HepG2 (cell line): Measurements from ENCODE around the gene STARD6. TPM values are rescaled to one million over a fixed set of nuclear protein-coding genes. Genes with fewer than 3 reads are reported as not detected.

Source experiments
- ATF3 ChIP-seq: sonication (generic); formaldehyde crosslinking; IDR thresholded peaks from 2 replicates; pipeline ENCODE4 v1.4.0; 2020; ENCODE audit warnings: missing genetic modification reagents
- ATF7-NPFF ChIP-seq: sonication (generic); formaldehyde crosslinking; IDR thresholded peaks from 2 replicates; pipeline ENCODE4 v1.8.1; 2023; ENCODE audit warnings: mild to moderate bottlenecking, low read depth, missing genetic modification reagents, moderate library complexity
- CEBPG ChIP-seq: IDR thresholded peaks from 2 replicates; pipeline ENCODE4 v1.6.1; 2016
- EHMT2 ChIP-seq: fragments of 200-600 bp; sonication (generic); IDR thresholded peaks from 2 replicates; pipeline ENCODE4 v1.7.0; 2017; ENCODE audit warnings: antibody characterized with exemption, low read depth, low read length, borderline replicate concordance
- HES4 ChIP-seq: sonication (generic); formaldehyde crosslinking; IDR thresholded peaks from 2 replicates; pipeline ENCODE4 v1.9.0; 2021; ENCODE audit warnings: mild to moderate bottlenecking, missing genetic modification reagents, borderline replicate concordance
- KMT2A ChIP-seq: sonication (generic); formaldehyde crosslinking; IDR thresholded peaks from 2 replicates; pipeline ENCODE4 v1.4.0; 2020; ENCODE audit warnings: missing genetic modification reagents
- LRRFIP1 ChIP-seq: sonication (generic); formaldehyde crosslinking; conservative IDR thresholded peaks from 2 replicates; pipeline ENCODE4 v1.4.0; 2020; ENCODE audit warnings: missing genetic modification reagents
- NFKB2 ChIP-seq: sonication (generic); formaldehyde crosslinking; IDR thresholded peaks from 2 replicates; pipeline ENCODE4 v1.4.0; 2020; ENCODE audit warnings: missing genetic modification reagents, borderline replicate concordance
- SMYD3 ChIP-seq: sonication (generic); formaldehyde crosslinking; IDR thresholded peaks from 2 replicates; pipeline ENCODE4 v1.8.1; 2023; ENCODE audit warnings: mild to moderate bottlenecking, missing genetic modification reagents
- SNRNP70 ChIP-seq: fragments of 200-400 bp; formaldehyde crosslinking; IDR thresholded peaks from 2 replicates; pipeline ENCODE4 v1.6.1; 2017; ENCODE audit warnings: mild to moderate bottlenecking, low read depth, low read length, moderate library complexity
- SOX13 ChIP-seq, 3 experiments: fragments of 450-650 bp in 1 of 3; sonication (generic) in 1 of 3; formaldehyde crosslinking in 1 of 3; IDR thresholded peaks in 2 of 3; conservative IDR thresholded peaks in 1 of 3; 2 replicates each; pipeline versions ENCODE4 v1.5.0 to v1.6.1; 2016 to 2020; ENCODE audit warnings: antibody characterized with exemption in 1 of 3, mild to moderate bottlenecking in 1 of 3, missing compliant biosample characterization in 1 of 3, missing genetic modification reagents in 1 of 3, moderate library complexity in 1 of 3
- U2AF2 ChIP-seq: fragments of 200-400 bp; formaldehyde crosslinking; IDR thresholded peaks from 2 replicates; pipeline ENCODE4 v1.6.1; 2017; ENCODE audit warnings: low read depth, mild to moderate bottlenecking, low read length
- ZHX2 ChIP-seq, 2 experiments: sonication (generic) in 1 of 2; formaldehyde crosslinking in 1 of 2; IDR thresholded peaks; 2 replicates each; pipeline versions ENCODE4 v1.6.1 to v1.9.0; 2014 to 2022; ENCODE audit warnings: antibody characterized with exemption in 1 of 2, borderline replicate concordance in 1 of 2, inconsistent platforms in 1 of 2, low read depth in 1 of 2, missing genetic modification reagents in 1 of 2
- ZNF747 ChIP-seq: sonication (generic); formaldehyde crosslinking; IDR thresholded peaks from 2 replicates; pipeline ENCODE4 v1.8.1; 2023; ENCODE audit warnings: missing genetic modification reagents, mild to moderate bottlenecking, borderline replicate concordance
- ZNF879 ChIP-seq: sonication (generic); formaldehyde crosslinking; IDR thresholded peaks from 2 replicates; pipeline ENCODE4 v1.8.1; 2023; ENCODE audit warnings: missing genetic modification reagents
- polyA plus RNA-seq, 8 experiments: library from polyadenylated mRNA; depleted of rRNA in 3 of 8; stranded (reverse) in 7 of 8; unstranded in 1 of 8; fragments of >200 nt; fragmentation: Illumina TruSeq in 4 of 8; extraction: Trizol in 4 of 8; gene quantifications; 2 replicates each; pipeline versions ENCODE4 v1.2.1 to v1.2.3, GENCODE V29; 2011 to 2016; ENCODE audit warnings: low read depth in 4 of 8, missing spikeins in 1 of 8, mixed read lengths in 1 of 8; ENCODE audit not compliant: insufficient read depth in 1 of 8
- total RNA-seq, 5 experiments: library from RNA; depleted of rRNA; stranded (reverse); fragments of >200 nt; fragmentation: Illumina TruSeq; extraction: Trizol; gene quantifications; 2 replicates each; pipeline ENCODE4 v1.2.3, GENCODE V29; 2016; ENCODE audit warnings: low read depth in 1 of 5
- TF ChIP-seq, protein P1 (sequence below): sonication (generic); formaldehyde crosslinking; IDR thresholded peaks from 2 replicates; pipeline ENCODE4 v1.5.0; 2020; ENCODE audit warnings: mild to moderate bottlenecking, missing genetic modification reagents

The STARD6 gene
- total and polyA plus RNA-seq, 2 of the 13 experiments (the other 11 are each of a cell fraction or from before 2014, with no cell fraction given) = not detected

DNA sequence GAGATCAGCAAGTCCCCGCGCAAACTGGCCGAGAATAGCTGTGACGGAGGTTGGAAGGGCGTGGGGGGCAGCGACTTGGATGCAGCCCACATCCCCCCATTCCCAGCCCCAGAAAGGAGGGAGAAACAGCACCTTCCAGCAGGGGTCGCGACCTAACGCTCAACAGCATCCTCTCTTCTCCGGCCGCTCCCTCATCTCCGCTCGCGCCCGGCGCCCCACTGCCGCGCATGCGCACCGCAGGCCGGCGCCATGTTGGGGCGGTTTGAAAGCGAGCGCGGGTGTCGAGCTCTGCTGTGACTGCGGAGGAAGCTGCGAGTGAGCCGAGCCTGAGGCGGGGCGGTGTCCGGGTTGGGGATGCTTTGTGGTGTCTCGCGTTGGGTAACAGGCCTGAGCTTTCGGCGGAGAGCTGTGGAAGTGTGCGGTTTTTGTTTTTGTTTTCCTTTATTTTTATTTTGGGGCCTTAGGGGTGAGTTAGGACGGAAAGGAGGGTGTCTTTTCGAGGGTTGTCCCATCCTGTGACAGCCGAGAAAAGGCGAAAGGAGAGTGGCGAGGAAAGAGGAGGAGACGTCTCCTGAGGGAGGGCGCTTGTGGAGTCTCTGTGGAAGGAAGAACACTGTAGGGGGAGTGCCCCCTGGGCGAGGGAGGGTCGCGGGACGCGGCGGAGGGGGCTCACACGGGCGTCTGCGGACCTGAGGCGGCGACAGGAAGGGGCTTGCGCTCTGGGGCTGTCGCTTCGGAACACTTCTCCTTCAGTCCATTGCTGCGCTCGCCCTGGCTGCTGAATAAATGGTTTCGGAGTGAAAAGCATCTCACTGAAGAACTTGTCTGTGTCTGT, at the start of gene STARD6, which contains the start of gene C18orf54 (continued):
- TF ChIP-seq ZHX2 (IDR thresholded peaks at IDR 0.05; ENCODE audit: low read depth) (peak; percentile 64; the same call in 1 of the 2 replicates), ZHX2 (CRISPR knock-in tag; IDR thresholded peaks at IDR 0.05; ENCODE audit: borderline replicate concordance) (no peak), ATF3 (0 out of 2 replicates have a peak, but pooled peaks have one; percentile 29), SNRNP70 (no peak), ATF7-NPFF (CRISPR knock-in tag) (peak; percentile 64; the same call in 1 of the 2 replicates), SMYD3 (CRISPR knock-in tag) (no peak), KMT2A (CRISPR knock-in tag) (peak; percentile 91), CEBPG (CRISPR knock-in tag) (no peak), ZNF747 (CRISPR knock-in tag) (peak; percentile 55; the same call in 1 of the 2 replicates), SOX13 (IDR thresholded peaks at IDR 0.05) (no peak), SOX13 (CRISPR knock-in tag; conservative IDR thresholded peaks at IDR 0.05 in 1 of 2, IDR thresholded peaks at IDR 0.05 in 1 of 2) (no peak; a peak in 1 of 4 replicates), U2AF2 (no peak), HES4 (CRISPR knock-in tag) (no peak), ZNF879 (no peak), NFKB2 (CRISPR knock-in tag) (no peak), LRRFIP1 (CRISPR knock-in tag) (no peak), EHMT2 (no peak)
- TF ChIP-seq, protein P1, sequence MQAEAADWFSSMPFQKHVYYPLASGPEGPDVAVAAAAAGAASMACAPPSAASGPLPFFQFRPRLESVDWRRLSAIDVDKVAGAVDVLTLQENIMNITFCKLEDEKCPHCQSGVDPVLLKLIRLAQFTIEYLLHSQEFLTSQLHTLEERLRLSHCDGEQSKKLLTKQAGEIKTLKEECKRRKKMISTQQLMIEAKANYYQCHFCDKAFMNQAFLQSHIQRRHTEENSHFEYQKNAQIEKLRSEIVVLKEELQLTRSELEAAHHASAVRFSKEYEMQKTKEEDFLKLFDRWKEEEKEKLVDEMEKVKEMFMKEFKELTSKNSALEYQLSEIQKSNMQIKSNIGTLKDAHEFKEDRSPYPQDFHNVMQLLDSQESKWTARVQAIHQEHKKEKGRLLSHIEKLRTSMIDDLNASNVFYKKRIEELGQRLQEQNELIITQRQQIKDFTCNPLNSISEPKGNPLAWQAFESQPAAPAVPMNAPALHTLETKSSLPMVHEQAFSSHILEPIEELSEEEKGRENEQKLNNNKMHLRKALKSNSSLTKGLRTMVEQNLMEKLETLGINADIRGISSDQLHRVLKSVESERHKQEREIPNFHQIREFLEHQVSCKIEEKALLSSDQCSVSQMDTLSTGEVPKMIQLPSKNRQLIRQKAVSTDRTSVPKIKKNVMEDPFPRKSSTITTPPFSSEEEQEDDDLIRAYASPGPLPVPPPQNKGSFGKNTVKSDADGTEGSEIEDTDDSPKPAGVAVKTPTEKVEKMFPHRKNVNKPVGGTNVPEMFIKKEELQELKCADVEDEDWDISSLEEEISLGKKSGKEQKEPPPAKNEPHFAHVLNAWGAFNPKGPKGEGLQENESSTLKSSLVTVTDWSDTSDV (CRISPR knock-in tag) = no peak
